Measurements from ENCODE around the gene FMR1NB. TPM values are rescaled to one million over a fixed set of nuclear protein-coding genes. Genes with fewer than 3 reads are reported as not detected.

FMR1NB gene
- total and polyA plus RNA-seq, 9 donors: 0.36 TPM; not detected in 8

- TF ChIP-seq CTCF (IDR thresholded peaks at IDR 0.05) (no peak), POLR2A (IDR thresholded peaks at IDR 0.05) (no peak), EP300 (IDR thresholded peaks at IDR 0.05) (no peak)
- Histone ChIP-seq H3K4me1 (ENCODE audit: insufficient read depth) (no peaks in the 10 kb centered on the region), H3K4me3 (no peak overlapping the region), H3K9me3 (peaks cover 0 to 2% of the 10 kb centered on the region in 2 donors), H3K27me3 (no peaks in the 10 kb centered on the region), H3K36me3 (no peaks in the 10 kb centered on the region), H3K27ac (no peak overlapping the region)
- 70 to 74% (median 73%) methylated on average over 8 of the region's 8 CpGs for WGBS, 3 donors
- no peak for DNase-seq
- intact Hi-C loops (cut with DNase I): no loop called here
These were observed 43.5 kb downstream of the FMR1NB start for GRCh38 chrX:148024425-148025148.

GRCh38 chrX:148035380-148035779 lies 54.2 kb downstream of the FMR1NB start:
- 43 to 60% (median 60%) methylated on average over 2 of the region's 2 CpGs for WGBS, 3 donors
- TF ChIP-seq CTCF (IDR thresholded peaks at IDR 0.05) (no peak), POLR2A (IDR thresholded peaks at IDR 0.05) (no peak), EP300 (IDR thresholded peaks at IDR 0.05) (no peak)
- intact Hi-C loops (cut with DNase I): no loop called here
- Histone ChIP-seq H3K9me3 (no peaks in the 10 kb centered on the region), H3K4me1 (ENCODE audit: insufficient read depth) (no peaks in the 10 kb centered on the region), H3K36me3 (no peaks in the 10 kb centered on the region), H3K27me3 (no peaks in the 10 kb centered on the region), H3K27ac (no peak overlapping the region), H3K4me3 (no peak overlapping the region)
- no peak for DNase-seq

GRCh38 chrX:148037020-148037419 lies 55.9 kb downstream of the FMR1NB start:
- Histone ChIP-seq H3K27me3 (no peaks in the 10 kb centered on the region), H3K4me3 (no peak overlapping the region), H3K9me3 (no peaks in the 10 kb centered on the region), H3K4me1 (ENCODE audit: insufficient read depth) (no peaks in the 10 kb centered on the region), H3K36me3 (no peaks in the 10 kb centered on the region), H3K27ac (no peak overlapping the region)
- DNase-seq: no peak
- TF ChIP-seq EP300 (IDR thresholded peaks at IDR 0.05) (no peak), POLR2A (IDR thresholded peaks at IDR 0.05) (no peak), CTCF (IDR thresholded peaks at IDR 0.05) (no peak)
- intact Hi-C loops (cut with DNase I): no loop called here
- WGBS, 3 donors: 82 to 96% (median 91%) methylated on average over 1 of the region's 1 CpG

- Histone ChIP-seq H3K9me3 (no peaks in the 10 kb centered on the region), H3K4me3 (no peak overlapping the region), H3K36me3 (no peaks in the 10 kb centered on the region), H3K27ac (no peak overlapping the region), H3K27me3 (no peaks in the 10 kb centered on the region), H3K4me1 (ENCODE audit: insufficient read depth) (no peaks in the 10 kb centered on the region)
- intact Hi-C loops (cut with DNase I): no loop called here
- WGBS, 3 donors: 81 to 94% (median 82%) methylated on average over 2 of the region's 2 CpGs
- no peak for TF ChIP-seq CTCF (IDR thresholded peaks at IDR 0.05)
- TF ChIP-seq EP300 (IDR thresholded peaks at IDR 0.05): no peak
- no peak for TF ChIP-seq POLR2A (IDR thresholded peaks at IDR 0.05)
- no peak for DNase-seq
These were observed 62.2 kb downstream of the FMR1NB start for GRCh38 chrX:148043271-148043855.

All from ovary (tissue), 9 donors.